Astrocyte (in vitro differentiated cells and primary cell): ENCODE measurements around the gene SUPT6H. TPM values are rescaled to one million over a fixed set of nuclear protein-coding genes. Genes with fewer than 3 reads are reported as not detected.
"Not testable (repeated sequence)": the region's sequence is repeated elsewhere in the genome, so short reads cannot be mapped to it uniquely, and the experiment has no call there.

Experiments
- DNase-seq: peaks from one replicate; pipeline ENCODE4 v3.0.0-alpha.2; 2010; ENCODE audit warnings: low read depth
- FAIRE-seq: peaks from 2 replicates; lab custom pipeline; 2011; peaks lifted over from hg19 to GRCh38; lab: Jason Lieb, UNC
- H2AFZ ChIP-seq: 2 replicates; pipeline ENCODE4 v1.6.0; 2012; ENCODE audit warnings: low read depth, low read length, inconsistent platforms
- H3K27ac ChIP-seq: 2 replicates; pipeline ENCODE4 v1.5.1; 2011; ENCODE audit warnings: low read depth, low read length, inconsistent platforms
- H3K27me3 ChIP-seq: 2 replicates; pipeline ENCODE4 v1.6.0; 2011; ENCODE audit warnings: low read length, inconsistent platforms; ENCODE audit not compliant: insufficient read depth
- H3K36me3 ChIP-seq: 2 replicates; pipeline ENCODE4 v1.5.1; 2011; ENCODE audit warnings: low read length, inconsistent platforms; ENCODE audit not compliant: insufficient read depth
- H3K4me1 ChIP-seq: 2 replicates; pipeline ENCODE4 v1.5.1; 2011; ENCODE audit warnings: low read length, inconsistent platforms; ENCODE audit not compliant: insufficient read depth
- H3K4me2 ChIP-seq: 2 replicates; pipeline ENCODE4 v1.6.0; 2012; ENCODE audit warnings: low read length, inconsistent platforms
- H3K4me3 ChIP-seq: 2 replicates; pipeline ENCODE4 v1.5.1; 2011; ENCODE audit warnings: low read depth, mild to moderate bottlenecking, low read length, inconsistent platforms; ENCODE audit not compliant: insufficient read depth
- H3K79me2 ChIP-seq: 2 replicates; pipeline ENCODE4 v1.6.0; 2012; ENCODE audit warnings: mild to moderate bottlenecking, low read length, inconsistent platforms; ENCODE audit not compliant: insufficient read depth
- H3K9ac ChIP-seq: 2 replicates; pipeline ENCODE4 v1.6.0; 2012; ENCODE audit warnings: mild to moderate bottlenecking, low read length, inconsistent platforms
- H3K9me3 ChIP-seq: 2 replicates; pipeline ENCODE4 v1.5.1; 2012; ENCODE audit warnings: low read depth, mild to moderate bottlenecking, low read length, inconsistent platforms; ENCODE audit not compliant: insufficient read depth
- H4K20me1 ChIP-seq: 2 replicates; pipeline ENCODE4 v1.6.0; 2012; ENCODE audit warnings: low read length, inconsistent platforms; ENCODE audit not compliant: insufficient read depth
- H3K27ac Mint-ChIP-seq: one replicate; pipeline ENCODE4 v1.8.0; 2021; ENCODE audit warnings: mild to moderate bottlenecking, mixed read lengths; ENCODE audit not compliant: unreplicated experiment
- H3K27me3 Mint-ChIP-seq: one replicate; pipeline ENCODE4 v1.8.0; 2021; ENCODE audit warnings: low read depth, mixed read lengths; ENCODE audit not compliant: unreplicated experiment
- H3K36me3 Mint-ChIP-seq: one replicate; pipeline ENCODE4 v1.8.0; 2021; ENCODE audit warnings: low read depth, mixed read lengths; ENCODE audit not compliant: unreplicated experiment
- H3K4me1 Mint-ChIP-seq: one replicate; pipeline ENCODE4 v1.8.0; 2021; ENCODE audit warnings: low read depth, mixed read lengths; ENCODE audit not compliant: unreplicated experiment
- H3K4me3 Mint-ChIP-seq: one replicate; pipeline ENCODE4 v1.8.0; 2021; ENCODE audit warnings: mild to moderate bottlenecking, moderate library complexity, mixed read lengths; ENCODE audit not compliant: unreplicated experiment
- H3K9me3 Mint-ChIP-seq: one replicate; pipeline ENCODE4 v1.8.0; 2021; ENCODE audit warnings: mild to moderate bottlenecking, mixed read lengths; ENCODE audit not compliant: unreplicated experiment
- CTCF ChIP-seq: IDR thresholded peaks from 2 replicates; pipeline ENCODE4 v1.5.1; 2011; ENCODE audit warnings: low read depth, mild to moderate bottlenecking, inconsistent platforms, low read length, moderate library complexity; ENCODE audit not compliant: insufficient read depth
- EZH2 ChIP-seq: IDR thresholded peaks from 2 replicates; pipeline ENCODE4 v1.6.1; 2012; ENCODE audit warnings: mild to moderate bottlenecking, low read length, inconsistent platforms; ENCODE audit not compliant: insufficient read depth
- total RNA-seq: library from RNA; stranded (reverse); gene quantifications from 2 replicates; pipeline ENCODE4 v1.2.1, GENCODE V29; 2021

SUPT6H gene
- total RNA-seq, 1 donor from 2014 or later = 95.9 TPM

- H3K4me2 ChIP-seq = peak overlapping the region; percentile 93
- H3K79me2 ChIP-seq = peaks cover 72% of the 10 kb centered on the region
- Mint-ChIP-seq H3K9me3 (no peaks in the 10 kb centered on the region), H3K4me3 (peak overlapping the region; percentile 99), H3K4me1 (peaks cover 33% of the 10 kb centered on the region), H3K27ac (peak overlapping the region; percentile 95), H3K36me3 (peaks cover 25% of the 10 kb centered on the region), H3K27me3 (no peaks in the 10 kb centered on the region)
- peak overlapping the region; percentile 51 for H2AFZ ChIP-seq
- peak overlapping the region; percentile 87 for H3K27ac ChIP-seq
- peaks cover 68% of the 10 kb centered on the region for H4K20me1 ChIP-seq
- peak overlapping the region; percentile 84 for H3K4me3 ChIP-seq
- no peaks in the 10 kb centered on the region for H3K9me3 ChIP-seq
- FAIRE-seq (no peak), DNase-seq (no peak)
- no peak for TF ChIP-seq CTCF
- no peak for TF ChIP-seq EZH2
- H3K36me3 ChIP-seq = peaks cover 36% of the 10 kb centered on the region
- H3K4me1 ChIP-seq = peaks cover 49% of the 10 kb centered on the region
- H3K9ac ChIP-seq = peak overlapping the region; percentile 91
- H3K27me3 ChIP-seq = no peaks in the 10 kb centered on the region
These were observed 57.0 kb downstream of the SUPT6H start for GRCh38 chr17:28719021-28719433.

- Histone ChIP-seq H2AFZ (no peak overlapping the region), H3K4me2 (peak overlapping the region; percentile 93), H3K36me3 (peaks cover 38% of the 10 kb centered on the region), H4K20me1 (peaks cover 68% of the 10 kb centered on the region), H3K9ac (peak overlapping the region; percentile 91), H3K9me3 (no peaks in the 10 kb centered on the region), H3K79me2 (peaks cover 64% of the 10 kb centered on the region), H3K27me3 (no peaks in the 10 kb centered on the region), H3K4me3 (peak overlapping the region; percentile 84), H3K4me1 (peaks cover 62% of the 10 kb centered on the region), H3K27ac (peak overlapping the region; percentile 87)
- Mint-ChIP-seq H3K9me3 (no peaks in the 10 kb centered on the region), H3K36me3 (peaks cover 12% of the 10 kb centered on the region), H3K4me3 (peak overlapping the region; percentile 99), H3K4me1 (peaks cover 42% of the 10 kb centered on the region), H3K27ac (peak overlapping the region; percentile 95), H3K27me3 (no peaks in the 10 kb centered on the region)
- DNase-seq (no peak), FAIRE-seq (no peak)
- TF ChIP-seq CTCF = no peak
- no peak for TF ChIP-seq EZH2
These were observed 58.4 kb downstream of the SUPT6H start for GRCh38 chr17:28720247-28720996.

GRCh38 chr17:28720997-28721329 is 59.0 kb downstream of the SUPT6H start:
- peaks cover 36% of the 10 kb centered on the region for H3K36me3 ChIP-seq
- H3K27me3 ChIP-seq, DNase-seq, H3K27ac ChIP-seq, H3K36me3 Mint-ChIP-seq, H3K9me3 ChIP-seq, H3K27me3 Mint-ChIP-seq, FAIRE-seq, H2AFZ ChIP-seq, H3K9me3 Mint-ChIP-seq: not testable (repeated sequence)
- Mint-ChIP-seq H3K4me1 (peaks cover 39% of the 10 kb centered on the region), H3K4me3 (peak overlapping the region; percentile 99), H3K27ac (peak overlapping the region; percentile 95)
- peaks cover 63% of the 10 kb centered on the region for H3K4me1 ChIP-seq
- H3K4me3 ChIP-seq = peak overlapping the region; percentile 84
- peaks cover 58% of the 10 kb centered on the region for H3K79me2 ChIP-seq
- H3K4me2 ChIP-seq = peak overlapping the region; percentile 93
- peaks cover 65% of the 10 kb centered on the region for H4K20me1 ChIP-seq
- peak overlapping the region; percentile 91 for H3K9ac ChIP-seq
